CD4-positive, alpha-beta T cell treated with Interleukin-15 for 4 hours (primary cell): ENCODE measurements around the gene MYH11.
"Not testable (repeated sequence)": the region's sequence is repeated elsewhere in the genome, so short reads cannot be mapped to it uniquely, and the experiment has no call there.

Experiments used
- DNase-seq: peaks from one replicate; pipeline ENCODE4 v3.0.0-alpha.2; 2020; ENCODE audit warnings: low spot score

The MYH11 gene

DNA sequence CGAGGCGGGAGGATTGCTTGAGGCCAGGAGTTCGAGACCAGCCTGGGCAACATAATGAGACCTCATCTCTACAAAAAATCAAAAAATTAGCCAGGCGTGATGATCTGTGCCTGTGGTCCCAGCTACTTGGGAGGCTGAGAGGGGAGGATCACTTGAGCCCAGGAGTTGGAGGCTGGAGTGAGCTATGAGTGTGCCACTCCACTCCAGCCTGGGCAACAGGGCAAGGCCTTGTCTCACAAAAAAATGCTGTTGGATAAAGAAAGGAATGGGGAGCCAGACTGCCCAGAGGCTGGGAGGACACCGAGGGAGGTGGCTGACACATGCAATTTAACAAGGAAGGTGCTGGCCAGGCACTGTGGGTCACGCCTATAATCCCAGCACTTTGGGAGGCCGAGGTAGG is 47.5 kb downstream of the MYH11 start:
- DNase-seq: not testable (repeated sequence)

DNA sequence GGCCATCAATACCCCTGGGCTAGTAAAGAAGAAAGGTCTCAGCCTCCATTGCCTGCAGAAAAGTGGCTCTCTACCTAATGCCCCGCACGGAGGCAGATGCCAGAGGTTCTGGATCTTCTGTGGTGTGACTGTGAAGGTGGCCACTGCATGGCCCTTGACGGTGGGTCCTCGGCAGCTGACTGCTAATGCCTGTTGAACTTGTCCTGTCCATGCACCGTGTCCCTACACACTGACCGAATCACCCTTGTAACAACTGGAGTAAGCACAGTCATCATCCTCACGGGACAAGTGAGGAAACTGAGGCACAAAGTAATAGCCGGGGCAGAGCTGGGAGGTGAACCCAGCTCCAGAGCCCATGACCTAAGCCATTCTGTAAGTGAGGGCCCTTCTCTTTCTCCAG is 48.8 kb downstream of the MYH11 start:
- no peak for DNase-seq

DNA sequence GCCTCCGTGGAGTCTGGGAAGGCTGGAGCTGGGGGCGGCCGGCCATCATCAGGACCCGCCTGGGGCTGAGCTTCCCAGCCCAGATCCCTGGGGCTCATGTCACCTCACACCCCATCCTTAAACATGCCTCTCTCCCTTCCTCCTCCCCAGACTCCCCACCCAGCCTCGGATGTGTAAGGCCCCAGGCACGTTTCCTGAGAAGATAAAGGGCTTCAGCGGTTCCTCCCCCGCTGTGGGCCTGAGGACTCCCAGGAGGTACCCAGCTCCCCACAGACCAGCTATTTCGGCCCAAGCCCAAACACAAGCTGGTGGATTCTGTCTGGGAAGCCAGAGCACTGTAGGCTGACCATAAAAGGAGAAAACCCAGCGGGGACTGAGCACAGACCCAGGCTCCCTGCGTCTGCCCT is 49.2 kb downstream of the MYH11 start:
- DNase-seq: no peak

DNA sequence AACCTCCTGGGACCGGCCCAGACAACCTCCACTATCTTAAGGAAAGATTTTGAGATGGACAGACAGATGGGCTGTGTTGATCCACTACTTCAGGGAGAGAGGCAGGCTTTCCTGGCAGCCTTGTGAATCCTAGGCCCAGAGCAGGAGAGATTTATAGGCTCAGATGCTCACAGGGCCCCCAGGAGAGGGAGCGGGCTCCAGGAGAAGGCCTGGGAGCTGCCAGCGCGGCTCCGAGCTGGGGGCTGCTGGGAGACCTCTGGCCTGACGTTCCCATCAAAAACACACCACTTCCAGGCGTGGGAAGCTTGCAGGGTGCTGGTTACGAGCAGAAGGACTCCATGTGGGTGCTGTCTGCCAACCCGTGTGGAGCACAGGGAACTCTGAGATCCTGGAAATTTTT is 53.2 kb downstream of the MYH11 start:
- no peak for DNase-seq

DNA sequence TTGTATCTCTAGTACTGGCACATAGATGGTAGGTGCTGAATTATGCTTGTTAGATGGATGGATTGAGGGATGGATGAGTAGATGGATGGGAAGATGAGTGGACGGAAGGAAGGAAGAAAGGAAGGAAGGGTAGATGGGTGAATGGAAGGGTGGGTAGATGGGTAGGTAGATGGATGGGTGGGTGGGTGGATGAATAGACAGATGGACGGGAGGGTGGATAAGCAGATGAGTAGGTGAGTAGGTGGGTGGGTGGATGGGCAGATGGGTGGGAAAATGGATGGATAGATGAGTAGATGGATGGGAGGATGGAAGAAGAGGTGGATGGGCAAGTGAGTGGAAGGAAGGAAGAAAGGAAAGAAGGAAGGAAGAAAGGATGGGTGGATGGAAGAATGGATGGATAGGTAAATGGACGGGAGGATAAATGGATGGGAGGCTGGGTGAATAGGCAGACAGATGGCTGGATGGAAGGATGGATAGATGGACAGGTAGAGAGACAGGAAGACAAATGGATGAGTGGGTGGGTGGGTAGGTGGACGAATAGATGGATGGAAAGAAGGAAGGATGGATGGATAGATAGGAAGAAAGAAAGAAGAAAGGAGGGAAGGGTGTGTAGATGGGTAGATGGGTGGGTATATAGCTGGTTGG is 56.9 kb downstream of the MYH11 start:
- DNase-seq: no peak

DNA sequence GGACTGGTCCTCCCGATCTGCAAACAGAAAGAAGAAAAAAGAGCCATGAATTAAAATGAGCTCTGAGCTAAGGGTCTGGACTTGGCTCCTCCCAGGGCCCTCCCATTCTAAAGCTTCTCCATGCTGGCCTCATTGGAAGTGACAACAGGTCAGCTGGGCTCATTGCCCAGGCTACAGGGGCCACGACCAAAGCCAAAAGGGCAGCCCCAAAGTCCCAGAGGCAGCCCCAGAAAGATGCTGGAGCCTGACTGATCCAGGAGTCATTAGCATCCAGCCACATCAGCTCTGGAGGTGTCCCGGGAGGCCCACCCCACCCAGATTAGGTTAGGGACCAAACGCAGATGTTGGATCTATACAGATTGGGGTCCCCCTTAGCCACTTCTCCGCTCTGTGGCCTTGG is 58.2 kb downstream of the MYH11 start:
- DNase-seq: no peak

DNA sequence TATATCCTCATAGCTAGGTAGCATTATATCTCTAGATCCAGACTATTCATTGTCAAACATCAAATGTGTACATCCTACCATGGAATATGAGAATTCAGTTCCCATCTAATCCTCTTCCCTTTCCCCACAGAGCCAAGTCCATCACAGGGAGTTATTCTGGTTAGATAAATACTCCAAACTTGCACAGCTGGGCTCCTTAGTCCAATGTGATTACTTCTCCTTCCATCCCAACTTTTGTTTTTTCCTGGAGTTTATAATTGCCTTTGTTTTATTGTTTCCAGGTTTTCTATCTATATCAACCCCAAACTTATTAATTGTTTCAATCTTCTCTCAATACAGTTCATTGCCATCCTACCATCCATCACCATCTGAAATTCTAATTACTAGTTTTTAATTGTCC is 59.9 kb downstream of the MYH11 start:
- DNase-seq: no peak

DNA sequence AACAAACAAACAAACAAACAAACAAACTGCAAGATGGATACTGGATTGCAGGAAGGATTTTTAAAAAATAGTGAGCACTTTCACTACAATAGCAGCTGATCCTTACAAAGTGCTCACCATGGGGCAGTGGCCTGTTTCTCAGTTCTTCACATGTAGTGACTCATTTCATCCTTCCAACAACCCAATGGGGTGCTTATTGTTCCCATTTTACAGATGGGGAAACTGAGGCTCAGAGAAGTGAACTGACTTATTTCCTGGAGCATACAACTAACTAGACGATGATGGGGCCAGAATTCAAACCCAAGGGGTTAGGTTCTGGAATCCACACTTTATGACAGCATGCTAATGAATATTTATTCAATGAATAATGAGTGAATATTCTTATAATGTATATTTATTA is 61.2 kb downstream of the MYH11 start:
- no peak for DNase-seq

DNA sequence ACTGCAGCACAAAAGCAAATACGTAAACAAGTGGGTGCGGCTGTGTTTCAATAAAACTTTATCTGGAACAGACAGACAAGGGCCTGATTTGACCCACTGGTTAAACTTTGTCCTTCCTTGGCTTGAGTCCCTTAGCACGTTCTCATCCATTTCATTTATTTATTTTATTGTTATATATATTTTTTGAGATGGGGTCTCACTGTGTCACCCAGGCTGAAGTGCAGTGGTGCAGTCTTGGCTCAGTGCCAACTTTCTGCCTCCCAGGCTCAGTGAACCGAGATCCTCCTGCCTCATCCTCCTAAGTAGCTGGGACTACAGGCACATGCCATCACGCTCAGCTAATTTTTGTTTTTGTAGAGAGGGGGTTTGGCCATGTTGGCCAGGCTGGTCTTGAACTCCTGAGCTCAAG is 64.3 kb downstream of the MYH11 start:
- no peak for DNase-seq

DNA sequence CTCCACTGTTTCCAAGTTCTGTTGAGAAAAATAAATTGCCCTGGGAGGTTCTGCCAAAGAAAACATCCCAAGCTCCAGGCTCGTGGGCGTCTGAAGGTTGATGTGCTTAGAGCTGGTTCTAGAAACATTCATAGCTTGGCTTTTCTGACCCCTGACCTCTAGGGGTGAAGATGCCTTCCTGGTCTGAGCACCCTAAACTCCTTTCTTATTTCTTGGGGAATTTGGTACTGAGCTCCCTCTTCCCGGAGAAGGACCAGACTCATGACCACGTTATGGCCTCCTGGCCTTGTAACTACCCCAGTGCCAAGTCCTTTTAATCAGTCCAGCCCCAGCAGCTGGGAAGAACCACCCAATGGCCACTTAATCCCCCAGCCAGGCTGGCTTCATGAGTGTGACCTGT is 66.4 kb downstream of the MYH11 start:
- no peak for DNase-seq

DNA sequence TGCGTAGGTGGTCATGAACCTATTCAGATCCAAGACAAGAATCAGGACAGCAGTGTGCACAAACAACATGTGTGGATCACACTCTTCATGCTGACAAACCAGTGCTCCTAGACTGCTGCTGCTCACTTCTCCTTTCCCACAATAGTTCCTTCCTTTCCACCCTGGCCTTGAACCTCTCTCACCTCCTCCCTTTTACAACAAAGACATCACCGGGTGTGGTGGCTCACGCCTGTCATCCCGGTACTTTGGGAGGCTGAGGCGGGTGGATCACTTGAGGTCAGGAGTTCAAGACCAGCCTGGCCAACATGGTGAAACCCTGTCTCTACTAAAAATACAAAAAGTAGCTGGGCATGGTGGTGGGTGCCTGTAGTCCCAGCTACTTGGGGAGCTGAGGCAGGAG is 67.0 kb downstream of the MYH11 start:
- not testable (repeated sequence) for DNase-seq

DNA sequence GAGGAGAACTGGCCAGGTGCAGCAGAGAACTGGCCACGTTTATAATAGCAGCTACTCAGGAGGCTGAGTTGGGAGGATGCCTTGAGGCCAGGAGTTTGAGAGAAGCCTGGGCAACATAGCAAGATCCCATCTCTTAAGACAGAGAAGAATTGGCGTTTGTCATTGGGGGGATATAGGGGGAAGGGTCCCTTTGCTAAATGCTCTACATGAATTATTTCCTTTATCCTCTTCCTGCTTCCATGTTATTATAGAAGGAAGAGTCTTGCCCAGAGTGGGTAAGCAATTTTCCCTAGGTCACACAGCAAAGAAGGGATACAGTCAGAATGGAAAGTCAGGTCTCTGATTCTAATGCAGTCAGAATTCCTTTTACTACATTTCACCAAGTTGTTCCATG is 68.0 kb downstream of the MYH11 start:
- no peak for DNase-seq

DNA sequence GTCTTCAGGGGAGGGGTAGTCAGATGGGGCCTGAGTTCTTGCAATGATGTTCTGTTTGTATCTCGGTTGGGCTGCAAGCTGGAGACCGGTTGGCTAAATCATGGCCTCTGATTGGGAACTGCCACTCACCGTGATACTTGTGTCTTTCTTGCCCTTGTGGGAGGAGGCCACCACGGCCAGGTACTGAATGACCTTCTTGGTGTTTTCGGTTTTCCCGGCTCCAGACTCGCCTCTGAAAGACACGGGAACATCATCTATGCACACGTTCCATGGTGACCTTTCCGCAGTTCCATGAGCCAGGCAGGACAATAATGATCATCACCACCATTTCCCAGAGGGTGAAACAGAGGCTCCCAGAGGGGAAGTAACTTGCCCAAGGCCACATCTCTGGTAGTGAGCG is 70.3 kb downstream of the MYH11 start:
- no peak for DNase-seq

DNA sequence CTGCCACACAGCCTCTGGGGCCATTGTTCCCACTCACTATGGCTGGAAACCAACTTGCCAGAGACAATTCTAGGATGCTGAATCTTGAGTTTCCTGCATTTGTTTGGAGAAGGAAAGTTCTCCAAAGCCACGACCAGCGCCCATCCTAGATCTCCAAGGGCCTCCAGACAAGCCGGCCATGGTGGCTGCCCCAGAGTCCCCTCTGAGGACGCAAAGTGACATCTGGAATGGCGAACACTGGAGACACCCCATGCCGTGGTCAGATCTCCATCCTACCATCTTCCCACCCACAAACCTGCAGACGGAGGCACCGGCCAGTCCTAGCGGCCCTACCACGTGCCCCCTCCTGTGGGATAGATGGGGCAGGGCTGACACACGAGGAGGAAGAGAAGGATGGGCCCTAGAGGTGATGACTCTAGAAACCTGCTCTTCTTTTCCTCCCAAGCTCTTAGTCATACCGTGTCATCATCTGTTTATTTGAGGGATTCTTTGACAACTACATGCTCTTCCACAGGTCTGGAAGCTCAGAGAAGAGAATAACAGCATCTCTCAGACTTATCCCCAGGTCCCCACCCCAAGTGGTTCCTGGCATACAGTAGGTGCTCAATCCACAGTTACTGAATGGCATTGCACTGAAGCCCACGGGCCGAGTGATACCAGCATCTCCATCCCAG is 71.3 kb downstream of the MYH11 start:
- DNase-seq: no peak

DNA sequence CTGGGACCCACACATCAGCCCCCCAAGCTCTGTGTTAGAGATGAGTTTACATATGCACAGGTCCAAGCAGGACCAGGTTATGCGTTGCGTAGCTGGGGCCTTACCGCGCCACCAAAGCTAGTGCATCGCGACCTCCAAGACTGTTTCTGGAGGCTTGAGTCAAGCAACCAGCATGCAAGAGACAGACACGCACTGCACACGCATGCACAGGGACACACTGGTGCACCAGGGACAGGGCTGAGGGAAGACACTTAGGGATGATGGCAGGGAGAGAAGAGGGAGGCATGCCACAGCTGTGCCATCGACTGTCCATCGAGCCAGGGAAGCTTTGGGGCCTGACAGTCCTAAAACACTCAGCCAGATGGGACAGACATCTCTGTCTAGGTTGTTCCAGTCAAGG is 72.8 kb downstream of the MYH11 start:
- no peak for DNase-seq

DNA sequence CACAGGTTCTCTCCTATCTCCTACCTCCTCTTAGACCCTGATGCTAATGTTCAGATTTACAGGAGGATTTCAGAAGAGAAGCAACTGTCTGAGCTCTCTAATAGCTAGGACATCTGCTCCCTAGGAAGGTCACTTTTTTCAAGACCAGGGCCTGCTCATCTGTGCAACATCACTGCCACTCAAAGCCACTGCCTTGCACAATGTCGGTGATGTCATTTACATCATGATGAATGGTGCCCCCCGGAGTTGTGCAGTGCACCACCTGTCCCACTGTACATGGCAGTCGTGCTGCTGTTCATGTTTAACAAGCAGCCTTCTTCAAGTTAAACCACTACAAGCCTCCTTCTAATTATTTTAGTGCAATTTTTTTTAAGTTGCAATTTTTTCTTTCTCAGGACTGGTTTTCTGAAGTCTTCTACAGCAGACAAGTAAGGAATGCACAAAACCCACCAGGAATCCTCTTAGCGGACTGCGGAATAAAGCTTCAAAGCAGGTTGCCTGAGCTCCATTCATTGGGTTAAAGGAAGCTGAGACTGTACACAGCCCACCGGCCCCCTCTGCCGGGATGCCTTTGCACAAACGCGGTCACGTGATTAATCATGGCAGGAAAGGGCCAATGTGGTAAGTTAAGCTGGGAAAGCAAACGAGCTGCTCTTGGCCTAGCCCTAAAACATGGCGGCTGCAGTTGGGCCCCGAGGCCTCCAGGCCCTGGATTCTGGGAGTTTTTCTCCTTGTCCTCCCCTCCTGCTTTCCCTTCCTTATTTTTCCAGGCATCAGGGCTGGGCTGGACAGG is 74.1 kb downstream of the MYH11 start:
- no peak for DNase-seq

DNA sequence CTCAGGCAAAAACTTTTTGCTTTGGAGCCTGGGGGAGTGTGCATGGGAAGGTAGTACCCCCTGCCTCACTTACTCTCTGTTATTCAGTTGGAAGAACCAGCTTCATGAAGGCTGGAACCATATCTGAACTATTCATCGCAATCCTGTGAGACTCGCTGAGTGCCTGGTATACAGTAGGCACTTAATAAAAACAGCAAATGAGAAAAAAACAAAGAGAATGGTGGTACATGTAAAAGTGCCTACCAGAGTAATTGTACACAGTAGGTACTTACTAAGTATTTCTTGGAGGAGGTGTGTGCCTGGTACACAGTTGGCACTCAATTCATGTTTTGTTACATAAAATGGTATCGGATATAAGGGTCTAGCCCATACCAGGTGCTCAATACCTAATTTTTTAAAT is 75.2 kb downstream of the MYH11 start:
- DNase-seq: no peak

DNA sequence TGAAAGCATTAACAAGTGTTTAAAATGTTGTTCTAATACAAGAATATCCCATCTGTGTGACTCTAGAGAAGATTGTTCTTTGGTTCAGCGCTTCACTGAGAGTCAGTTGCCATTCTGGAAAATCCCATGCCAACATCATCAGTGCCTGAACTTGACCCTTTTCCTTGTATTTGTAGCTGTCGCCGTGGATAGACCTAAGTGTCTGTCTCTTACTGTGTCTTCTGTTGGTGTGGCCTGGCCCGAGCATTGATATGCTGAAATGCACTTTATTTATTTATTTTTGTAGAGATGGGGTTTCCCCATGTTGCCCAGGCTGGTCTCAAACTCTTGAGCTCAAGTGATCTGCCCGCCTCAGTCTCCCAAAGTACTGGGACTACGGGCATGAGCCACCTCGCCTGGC is 76.0 kb downstream of the MYH11 start:
- DNase-seq: no peak

DNA sequence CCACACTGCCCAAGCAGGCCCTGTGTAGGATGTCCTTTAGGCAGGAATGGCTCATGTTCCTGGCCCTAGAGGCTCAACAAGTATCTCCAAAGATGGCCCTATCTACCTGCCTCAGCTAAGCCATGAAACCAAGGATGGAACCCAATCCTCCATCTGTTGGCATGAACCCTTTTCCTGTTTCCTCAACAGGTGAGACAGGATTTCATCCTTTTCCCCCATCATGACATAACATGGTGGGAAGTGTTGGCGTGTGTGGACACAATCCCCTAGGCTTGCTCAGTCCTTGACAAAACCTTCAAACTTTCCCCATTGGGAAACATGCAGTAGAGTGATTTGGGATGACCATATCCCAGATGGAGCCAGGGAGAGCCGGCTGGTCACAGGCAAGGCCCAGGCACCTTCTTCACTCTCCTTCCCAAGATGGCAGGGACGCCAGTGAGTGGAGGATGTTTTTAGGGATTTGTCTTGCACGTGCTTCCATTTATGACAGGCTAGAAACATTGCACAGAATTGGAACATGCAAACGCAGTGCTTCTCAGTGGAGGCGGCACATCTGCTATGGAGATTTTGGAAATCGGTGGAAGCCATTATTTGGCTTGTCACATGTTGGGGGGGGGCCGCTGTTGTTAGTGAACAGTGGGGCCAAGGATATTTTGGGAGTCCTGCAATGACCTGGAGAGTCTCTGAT is 77.0 kb downstream of the MYH11 start:
- no peak for DNase-seq

DNA sequence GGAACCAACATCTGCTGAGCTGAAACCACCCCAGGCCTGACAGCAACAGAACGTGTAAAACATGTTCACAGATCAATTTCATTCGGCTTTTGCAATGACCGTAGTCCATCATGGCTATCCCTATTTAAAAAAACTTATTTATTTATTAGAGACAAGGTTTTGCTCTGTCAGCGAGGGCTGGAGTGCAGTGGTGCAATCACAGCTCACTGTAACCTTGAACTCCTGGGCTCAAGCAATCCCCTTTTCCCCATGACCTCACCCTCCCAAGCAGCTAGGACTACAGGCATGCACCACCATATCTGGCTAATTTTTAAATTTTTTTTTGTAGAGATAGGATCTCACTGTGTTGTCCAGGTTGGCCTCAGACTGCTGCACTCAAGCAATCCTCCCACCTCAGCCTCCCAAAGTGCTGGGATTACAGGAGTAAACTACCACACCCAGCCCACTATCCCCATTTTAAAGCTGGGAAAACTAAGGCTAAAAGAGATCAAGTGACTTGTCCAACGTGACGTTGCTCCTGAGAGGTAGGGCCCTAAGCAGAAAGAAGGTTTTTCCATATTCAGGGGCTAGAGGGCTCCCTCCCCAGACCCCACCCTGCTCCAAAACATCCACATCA is 77.7 kb downstream of the MYH11 start:
- no peak for DNase-seq

DNA sequence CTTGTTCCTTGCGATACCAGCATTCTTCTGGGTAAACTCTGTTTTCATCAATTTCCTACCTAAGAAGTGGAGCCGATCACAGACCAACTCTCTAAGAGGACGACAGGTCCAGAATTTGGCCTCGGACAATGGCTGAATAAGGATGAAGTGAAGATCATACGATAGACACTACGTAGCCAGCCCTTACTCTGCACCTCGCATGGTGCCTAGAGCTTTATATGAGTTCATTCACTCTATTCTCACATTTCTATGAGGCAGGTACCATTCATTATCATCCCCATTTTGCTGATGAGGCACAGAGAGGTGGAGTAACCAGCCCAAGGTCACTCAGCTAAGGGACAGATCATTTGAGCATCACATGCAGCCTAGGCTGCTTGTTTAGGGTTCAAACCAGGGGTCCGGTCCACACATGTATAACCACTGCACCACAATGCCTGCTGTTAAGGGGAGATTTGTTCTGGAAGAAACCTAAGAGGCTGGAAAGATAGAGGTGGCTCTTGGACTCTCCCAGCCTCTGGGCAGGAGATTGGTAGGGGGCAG is 78.6 kb downstream of the MYH11 start:
- no peak for DNase-seq
